ENCODE data around the gene FOXO1.
"Not testable (repeated sequence)": the region's sequence is repeated elsewhere in the genome, so short reads cannot be mapped to it uniquely, and the experiment has no call there.

The FOXO1 gene

DNA sequence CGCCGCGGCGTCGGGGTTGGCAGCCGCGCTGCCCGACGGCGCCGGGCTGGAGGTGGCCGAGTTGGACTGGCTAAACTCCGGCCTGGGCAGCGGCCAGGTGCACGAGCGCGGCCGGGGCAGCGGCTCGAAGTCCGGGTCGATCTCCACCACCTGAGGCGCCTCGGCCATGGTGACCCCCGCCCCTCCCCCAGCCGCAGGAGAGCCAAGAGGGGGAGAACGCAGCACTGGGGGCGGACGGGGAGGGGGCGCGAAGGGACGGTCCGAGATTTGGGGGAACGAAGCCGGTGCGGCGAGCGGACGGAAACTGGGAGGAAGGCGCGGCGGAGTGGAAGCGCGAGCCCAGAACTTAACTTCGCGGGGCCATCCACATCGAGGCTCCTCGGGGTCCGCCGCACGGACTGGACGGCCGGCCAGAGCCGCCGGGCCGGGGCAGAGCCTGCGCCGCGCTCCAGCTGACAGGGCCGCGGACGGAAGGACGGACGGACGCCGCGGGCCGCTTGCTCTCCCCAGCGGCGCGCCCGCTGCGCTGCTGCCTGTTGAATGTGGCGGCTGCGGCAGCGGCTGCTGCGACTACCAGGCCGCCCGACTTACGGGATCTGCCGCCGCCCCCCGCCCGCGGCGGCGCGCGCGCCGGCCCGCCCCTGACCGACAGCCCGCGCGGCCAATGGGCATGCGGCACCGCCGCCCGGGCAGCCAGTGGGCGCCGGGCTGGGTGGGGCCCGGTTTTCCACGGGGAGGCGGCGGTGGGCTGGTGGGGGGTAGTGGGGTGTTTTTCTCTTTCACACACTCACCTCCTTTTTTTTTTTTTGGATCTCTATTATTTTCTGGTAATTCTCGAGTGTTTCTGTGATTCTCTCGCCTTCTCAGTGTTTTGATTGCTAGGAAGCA, at the start of gene FOXO1:
Gene FOXO1 (minus strand): TSS at position 597 of the 888 bp plus-strand sequence. CDS start 429 bp downstream, at position 168.
- peak; percentile 90 for DNase-seq (ENCODE audit: low read depth)
- peak within 1 kb of the TSS; percentile 73 for H3K4me3 ChIP-seq (ENCODE audit: low read length)
- TF ChIP-seq, protein P1, sequence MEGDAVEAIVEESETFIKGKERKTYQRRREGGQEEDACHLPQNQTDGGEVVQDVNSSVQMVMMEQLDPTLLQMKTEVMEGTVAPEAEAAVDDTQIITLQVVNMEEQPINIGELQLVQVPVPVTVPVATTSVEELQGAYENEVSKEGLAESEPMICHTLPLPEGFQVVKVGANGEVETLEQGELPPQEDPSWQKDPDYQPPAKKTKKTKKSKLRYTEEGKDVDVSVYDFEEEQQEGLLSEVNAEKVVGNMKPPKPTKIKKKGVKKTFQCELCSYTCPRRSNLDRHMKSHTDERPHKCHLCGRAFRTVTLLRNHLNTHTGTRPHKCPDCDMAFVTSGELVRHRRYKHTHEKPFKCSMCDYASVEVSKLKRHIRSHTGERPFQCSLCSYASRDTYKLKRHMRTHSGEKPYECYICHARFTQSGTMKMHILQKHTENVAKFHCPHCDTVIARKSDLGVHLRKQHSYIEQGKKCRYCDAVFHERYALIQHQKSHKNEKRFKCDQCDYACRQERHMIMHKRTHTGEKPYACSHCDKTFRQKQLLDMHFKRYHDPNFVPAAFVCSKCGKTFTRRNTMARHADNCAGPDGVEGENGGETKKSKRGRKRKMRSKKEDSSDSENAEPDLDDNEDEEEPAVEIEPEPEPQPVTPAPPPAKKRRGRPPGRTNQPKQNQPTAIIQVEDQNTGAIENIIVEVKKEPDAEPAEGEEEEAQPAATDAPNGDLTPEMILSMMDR (IDR thresholded peaks at IDR 0.05; ENCODE audit: insufficient read depth, low read depth, low read length, missing control alignments), result no peak

DNA sequence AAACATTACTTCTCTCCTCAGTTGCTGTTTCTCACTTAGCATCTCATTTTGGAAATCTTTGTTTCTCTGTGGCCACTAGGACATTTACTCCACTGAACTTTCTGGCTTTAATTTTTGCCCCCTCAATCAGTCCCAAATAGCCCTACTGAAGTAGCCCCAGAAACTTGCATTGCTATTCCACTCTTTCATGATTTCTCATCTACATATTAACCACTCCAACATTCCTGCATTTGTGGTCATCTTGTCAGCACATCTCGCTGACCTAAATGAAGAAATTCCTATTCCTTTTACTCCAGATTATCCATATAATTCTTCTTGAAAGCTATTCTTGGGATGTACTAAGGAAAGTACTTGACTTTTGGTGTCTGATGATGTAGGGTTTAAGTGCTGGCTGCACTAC, 48.0 kb upstream of the FOXO1 start:
- not testable (repeated sequence) for DNase-seq (ENCODE audit: low read depth); H3K4me3 ChIP-seq (ENCODE audit: low read length)

DNA sequence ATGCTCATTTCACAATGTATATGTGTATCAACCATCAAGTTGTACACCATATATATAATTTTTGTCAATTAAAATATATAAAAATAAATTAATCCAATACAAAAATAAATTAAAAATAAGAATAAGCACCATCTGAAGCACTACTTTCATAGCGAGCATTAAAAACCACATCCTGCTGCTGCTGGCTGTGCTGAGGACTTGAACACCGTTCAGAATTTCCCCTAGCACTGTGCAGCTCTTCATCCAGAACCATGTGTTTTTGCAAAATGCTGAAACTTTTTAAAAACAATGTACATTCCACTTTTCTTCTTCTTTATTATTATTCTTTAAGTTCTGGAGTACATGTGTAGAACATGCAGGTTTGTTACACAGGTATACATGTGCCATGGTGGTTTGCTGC, 40.0 kb upstream of the FOXO1 start:
- TF ChIP-seq, protein P1 (IDR thresholded peaks at IDR 0.05; ENCODE audit: insufficient read depth, low read depth, low read length, missing control alignments), result no peak
- DNase-seq (ENCODE audit: low read depth), result no peak
- no peak overlapping the region for H3K4me3 ChIP-seq (ENCODE audit: low read length)

- no peak overlapping the region for H3K4me3 ChIP-seq (ENCODE audit: low read length)
- TF ChIP-seq, protein P1 (IDR thresholded peaks at IDR 0.05; ENCODE audit: insufficient read depth, low read depth, low read length, missing control alignments), result no peak
- DNase-seq (ENCODE audit: low read depth), result no peak
These were observed 31.3 kb upstream of the FOXO1 start for GRCh38 chr13:40697711-40698110.

DNA sequence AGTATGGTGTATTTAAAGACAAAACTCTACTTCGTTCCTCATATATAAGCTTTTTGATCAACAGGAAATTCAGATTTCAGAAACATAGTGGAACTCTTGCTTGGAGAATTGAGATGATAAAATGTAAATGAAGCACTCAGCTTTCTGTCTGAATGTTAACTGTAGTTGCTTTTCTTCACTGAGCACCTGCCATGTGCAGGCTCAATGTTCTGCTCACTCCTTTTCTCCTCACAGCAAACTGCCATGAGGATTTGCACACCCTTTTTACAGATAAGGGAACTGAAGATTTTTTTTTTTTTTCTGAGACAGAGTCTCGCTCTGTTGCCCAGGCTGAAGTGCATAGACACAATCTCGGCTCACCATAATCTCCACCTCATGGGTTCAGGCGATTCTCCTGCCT, 28.0 kb upstream of the FOXO1 start:
- H3K4me3 ChIP-seq (ENCODE audit: low read length), result no peak overlapping the region
- TF ChIP-seq, protein P1 (IDR thresholded peaks at IDR 0.05; ENCODE audit: insufficient read depth, low read depth, low read length, missing control alignments), result no peak
- DNase-seq (ENCODE audit: low read depth), result no peak

DNA sequence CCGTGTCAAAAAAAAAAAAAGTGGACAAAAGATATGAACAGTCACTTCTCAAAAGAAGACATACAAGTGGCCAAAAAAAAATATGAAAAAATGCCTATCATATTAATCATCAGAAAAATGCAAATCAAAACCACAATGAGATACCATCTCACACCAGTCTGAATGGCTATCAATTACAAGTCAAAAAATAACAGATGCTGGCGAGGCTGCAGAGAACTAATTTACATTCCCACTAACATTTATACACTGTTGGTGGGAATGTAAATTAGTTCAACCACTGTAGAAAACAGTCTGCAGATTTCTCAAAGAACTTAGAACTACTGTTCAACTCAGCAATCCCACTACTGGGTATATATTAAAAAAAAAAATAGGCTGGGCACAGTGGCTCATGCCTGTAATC, 26.5 kb upstream of the FOXO1 start:
- TF ChIP-seq, protein P1 (IDR thresholded peaks at IDR 0.05; ENCODE audit: insufficient read depth, low read depth, low read length, missing control alignments), result no peak
- H3K4me3 ChIP-seq (ENCODE audit: low read length), result no peak overlapping the region
- no peak for DNase-seq (ENCODE audit: low read depth)

DNA sequence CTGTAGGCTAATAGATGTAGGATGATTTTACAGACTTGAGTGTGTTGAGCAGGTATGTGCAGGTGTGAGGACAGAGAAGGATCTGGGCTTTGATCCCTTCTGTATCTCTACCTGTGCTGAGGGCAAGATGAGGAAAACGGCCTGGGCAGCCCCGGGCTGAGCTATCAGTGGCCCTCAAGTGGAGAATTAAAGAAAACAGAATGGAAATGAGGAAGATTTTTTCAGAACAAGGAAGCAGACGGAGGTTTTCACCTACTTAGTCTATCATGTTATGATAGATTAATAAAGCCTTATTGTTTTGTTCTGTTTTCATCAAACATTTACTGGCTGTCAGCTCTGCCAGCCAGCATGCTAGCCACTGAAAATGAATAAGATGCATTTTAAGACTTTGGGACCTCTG, 22.3 kb upstream of the FOXO1 start:
- DNase-seq (ENCODE audit: low read depth), result no peak
- H3K4me3 ChIP-seq (ENCODE audit: low read length), result no peak overlapping the region
- TF ChIP-seq, protein P1 (IDR thresholded peaks at IDR 0.05; ENCODE audit: insufficient read depth, low read depth, low read length, missing control alignments), result no peak
